GM12864 (cell line): ENCODE results near the gene KCNH8.

Source experiments
- DNase-seq: peaks from one replicate; pipeline ENCODE4 v3.0.0-alpha.2; 2011; ENCODE audit warnings: low read depth
- H3K4me3 ChIP-seq: 2 replicates; pipeline ENCODE4 v1.5.1; 2011; ENCODE audit warnings: mild to moderate bottlenecking, low read depth, low read length, control low read depth
- CTCF ChIP-seq: IDR thresholded peaks from 2 replicates; pipeline ENCODE4 v1.5.1; 2011; ENCODE audit warnings: low read depth, mild to moderate bottlenecking, moderate library complexity, low read length, control low read depth, inconsistent platforms; ENCODE audit errors: missing control alignments

Gene KCNH8

GRCh38 chr3:19547665-19548464 lies 399.6 kb downstream of the KCNH8 start:
- TF ChIP-seq CTCF: no peak
- no peak for DNase-seq
- H3K4me3 ChIP-seq: no peak overlapping the region

GRCh38 chr3:19559724-19560442 lies 411.6 kb downstream of the KCNH8 start:
- DNase-seq: peak; percentile 38
- H3K4me3 ChIP-seq: no peak overlapping the region
- TF ChIP-seq CTCF: no peak

GRCh38 chr3:19573644-19574043 lies 425.3 kb downstream of the KCNH8 start:
- H3K4me3 ChIP-seq: no peak overlapping the region
- DNase-seq: no peak
- TF ChIP-seq CTCF: no peak

GRCh38 chr3:19574268-19574667 lies 426.0 kb downstream of the KCNH8 start:
- DNase-seq: no peak
- no peak overlapping the region for H3K4me3 ChIP-seq
- no peak for TF ChIP-seq CTCF

- H3K4me3 ChIP-seq: no peak overlapping the region
- TF ChIP-seq CTCF: no peak
- no peak for DNase-seq
Measured at GRCh38 chr3:19576343-19576742, 428.0 kb downstream of the KCNH8 start.
